ENCODE results near the gene COPG2. TPM values are rescaled to one million over a fixed set of nuclear protein-coding genes. Genes with fewer than 3 reads are reported as not detected.

COPG2 gene
- total and polyA plus RNA-seq, 2 donors (not counting 3 experiments of a cell fraction or from before 2014, with no cell fraction given), result 9.4 to 11.6 TPM

- no peak for DNase-seq (ENCODE audit: low read depth, low spot score)
- ChIA-PET POLR2A (no interaction called here), CTCF (no interaction called here)
- intact Hi-C loops (cut with micrococcal nuclease), result no loop called here
- Histone ChIP-seq H3K36me3 (ENCODE audit: control insufficient read depth in 2 of 2, extremely low read depth in 1 of 2, insufficient read depth in 2 of 2, low read length in 2 of 2) (peaks cover 2 to 3% of the 10 kb centered on the region in 2 experiments), H3K27ac (ENCODE audit: insufficient read depth, low read depth, low read length) (no peak overlapping the region), H4K20me1 (replicated peaks; ENCODE audit: control insufficient read depth, extremely low read depth, insufficient read depth, low read length) (no peaks in the 10 kb centered on the region), H3K9me1 (replicated peaks; ENCODE audit: control insufficient read depth, extremely low read depth, insufficient read depth, low read length) (no peaks in the 10 kb centered on the region), H3K9ac (replicated peaks; ENCODE audit: extremely low read depth, insufficient read depth, low read length) (no peak overlapping the region), H3K79me2 (ENCODE audit: control insufficient read depth, insufficient read depth, low read length) (no peaks in the 10 kb centered on the region), H3K4me1 (ENCODE audit: control insufficient read depth, extremely low read depth, insufficient read depth, low read length) (no peaks in the 10 kb centered on the region), H3K4me2 (ENCODE audit: insufficient read depth, low read length) (no peak overlapping the region), H3K27me3 (ENCODE audit: control insufficient read depth in 2 of 2, insufficient read depth in 2 of 2, low read length in 2 of 2) (no peaks in the 10 kb centered on the region), H3K4me3 (replicated peaks in 1 of 3; ENCODE audit: insufficient read depth in 1 of 3, low read depth in 1 of 3, low read length in 3 of 3) (no peak overlapping the region), H2AFZ (ENCODE audit: low read depth, low read length) (no peak overlapping the region), H3K9me3 (replicated peaks; ENCODE audit: control insufficient read depth, insufficient read depth, low read length) (no peaks in the 10 kb centered on the region)
- BruUV-seq (replicated peaks), result no TSS peak
- FAIRE-seq, result no peak
- dilution Hi-C loops (cut with MboI; ENCODE audit: extremely low pct_ligation_motif_present, low sequenced_read_pairs), result no loop called here
- TF ChIP-seq MYC (IDR thresholded peaks at IDR 0.05; ENCODE audit: low read depth, low read length) (no peak), POLR2A (IDR thresholded peaks at IDR 0.05; ENCODE audit: low read depth, low read length) (no peak), FOS (IDR thresholded peaks at IDR 0.05; ENCODE audit: borderline replicate concordance, insufficient read depth, low read length) (no peak), EZH2 (IDR thresholded peaks at IDR 0.05; ENCODE audit: borderline replicate concordance, low read depth, low read length, severe bottlenecking) (no peak), JUN (IDR thresholded peaks at IDR 0.05; ENCODE audit: borderline replicate concordance, insufficient read depth, insufficient read length, low read depth) (no peak), POLR2AphosphoS5 (IDR thresholded peaks at IDR 0.05; ENCODE audit: insufficient read depth, low read depth, low read length) (no peak), GATA2 (IDR thresholded peaks at IDR 0.05; ENCODE audit: insufficient read depth, insufficient read length, low read depth, low read length) (no peak), CTCF (IDR thresholded peaks at IDR 0.05; ENCODE audit: extremely low read depth in 1 of 2, insufficient read depth in 1 of 2, low read depth in 1 of 2, low read length in 2 of 2) (no peak)
- TF ChIP-seq, protein P1, sequence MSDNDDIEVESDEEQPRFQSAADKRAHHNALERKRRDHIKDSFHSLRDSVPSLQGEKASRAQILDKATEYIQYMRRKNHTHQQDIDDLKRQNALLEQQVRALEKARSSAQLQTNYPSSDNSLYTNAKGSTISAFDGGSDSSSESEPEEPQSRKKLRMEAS (IDR thresholded peaks at IDR 0.05; ENCODE audit: insufficient read depth, insufficient read length), result no peak
Observed at GRCh38 chr7:130614449-130614848, 54.1 kb downstream of the COPG2 start.
